Endothelial cell of umbilical vein (primary cell): ENCODE data around the gene WNT11. TPM values are rescaled to one million over a fixed set of nuclear protein-coding genes. Genes with fewer than 3 reads are reported as not detected.

Experiments
- BruUV-seq: library from RNA; stranded (reverse); fragments of 400-500 nt; replicated peaks from 2 replicates; lab custom pipeline; 2021; lab: Mats Ljungman, UMichigan
- CTCF ChIA-PET: fragments of 300-600, 350-600 bp; sonication (Branson Sonifier 250); formaldehyde crosslinking; loops from one replicate; lab custom pipeline; 2021; ENCODE audit warnings: antibody characterized with exemption, inconsistent platforms; lab: Charles Lee
- POLR2A ChIA-PET: fragments of 300-600, 350-600 bp; sonication (Branson Sonifier 250); formaldehyde crosslinking; loops from one replicate; lab custom pipeline; 2021; ENCODE audit warnings: antibody characterized with exemption, inconsistent platforms; lab: Charles Lee
- DNase-seq: peaks from one replicate; pipeline ENCODE4 v3.0.0-alpha.2; 2011; ENCODE audit warnings: low read depth, low spot score
- FAIRE-seq: peaks from 2 replicates; lab custom pipeline; 2011; peaks lifted over from hg19 to GRCh38; lab: Jason Lieb, UNC
- H2AFZ ChIP-seq: 2 replicates; pipeline ENCODE4 v1.6.0; 2012; ENCODE audit warnings: low read depth, low read length, control low read depth, inconsistent platforms
- H3K27ac ChIP-seq: 2 replicates; pipeline ENCODE4 v1.5.1; 2011; ENCODE audit warnings: low read depth, mild to moderate bottlenecking, control low read depth, low read length, moderate library complexity; ENCODE audit not compliant: insufficient read depth
- H3K27me3 ChIP-seq, 2 experiments: 2 replicates each; pipeline versions ENCODE4 v1.6.0 to v1.6.1; 2011; ENCODE audit warnings: low read length in 2 of 2, mixed read lengths in 1 of 2; ENCODE audit not compliant: control insufficient read depth in 2 of 2, insufficient read depth in 2 of 2
- H3K36me3 ChIP-seq, 2 experiments: 2 replicates in 1 of 2; 3 replicates in 1 of 2; pipeline ENCODE4 v1.5.1; 2011; ENCODE audit warnings: low read length in 2 of 2, mild to moderate bottlenecking in 1 of 2, moderate library complexity in 1 of 2; ENCODE audit not compliant: control insufficient read depth in 2 of 2, insufficient read depth in 2 of 2; ENCODE audit errors: extremely low read depth in 1 of 2
- H3K4me1 ChIP-seq: 3 replicates; pipeline ENCODE4 v1.5.1; 2011; ENCODE audit warnings: mild to moderate bottlenecking, low read length; ENCODE audit not compliant: control insufficient read depth, insufficient read depth; ENCODE audit errors: extremely low read depth
- H3K4me2 ChIP-seq: 2 replicates; pipeline ENCODE4 v1.6.1; 2011; ENCODE audit warnings: low read length, control low read depth, mixed read lengths; ENCODE audit not compliant: insufficient read depth
- H3K4me3 ChIP-seq, 3 experiments: fragments of 200-600 bp in 1 of 3; sonication (generic), shearing (Covaris generic) in 1 of 3; replicated peaks in 1 of 3; 2 replicates each; pipeline ENCODE4 v1.5.1; 2011 to 2016; ENCODE audit warnings: control low read depth in 3 of 3, low read length in 3 of 3, mild to moderate bottlenecking in 2 of 3, inconsistent platforms in 1 of 3, low read depth in 1 of 3, moderate library complexity in 1 of 3; ENCODE audit not compliant: insufficient read depth in 1 of 3
- H3K79me2 ChIP-seq: 2 replicates; pipeline ENCODE4 v1.6.0; 2012; ENCODE audit warnings: low read length, inconsistent platforms; ENCODE audit not compliant: control insufficient read depth, insufficient read depth
- H3K9ac ChIP-seq: replicated peaks from 2 replicates; pipeline ENCODE3; 2011; ENCODE audit warnings: low read length, control low read depth; ENCODE audit not compliant: insufficient read depth; ENCODE audit errors: extremely low read depth
- H3K9me1 ChIP-seq: replicated peaks from 3 replicates; pipeline ENCODE4 v1.6.0; 2011; ENCODE audit warnings: mild to moderate bottlenecking, low read length; ENCODE audit not compliant: control insufficient read depth, insufficient read depth; ENCODE audit errors: extremely low read depth
- H3K9me3 ChIP-seq: replicated peaks from 2 replicates; pipeline ENCODE4 v1.5.1; 2012; ENCODE audit warnings: low read length, inconsistent platforms; ENCODE audit not compliant: control insufficient read depth, insufficient read depth
- H4K20me1 ChIP-seq: replicated peaks from 2 replicates; pipeline ENCODE3; 2011; ENCODE audit warnings: mild to moderate bottlenecking, low read length; ENCODE audit not compliant: control insufficient read depth, insufficient read depth; ENCODE audit errors: extremely low read depth
- EZH2 ChIP-seq: IDR thresholded peaks from 2 replicates; pipeline ENCODE4 v1.6.1; 2012; ENCODE audit warnings: borderline replicate concordance, low read depth, mild to moderate bottlenecking, moderate library complexity, low read length, inconsistent platforms; ENCODE audit not compliant: severe bottlenecking
- FOS ChIP-seq: IDR thresholded peaks from 2 replicates; pipeline ENCODE4 v1.6.1; 2011; ENCODE audit warnings: mild to moderate bottlenecking, low read length, moderate library complexity, borderline replicate concordance; ENCODE audit not compliant: insufficient read depth
- GATA2 ChIP-seq: IDR thresholded peaks from 2 replicates; pipeline ENCODE4 v1.7.0; 2011; ENCODE audit warnings: low read depth, mild to moderate bottlenecking, moderate library complexity, mixed read lengths, low read length; ENCODE audit not compliant: insufficient read length, insufficient read depth
- JUN ChIP-seq: IDR thresholded peaks from 2 replicates; pipeline ENCODE4 v1.6.1; 2011; ENCODE audit warnings: borderline replicate concordance, low read depth; ENCODE audit not compliant: insufficient read length, insufficient read depth
- MYC ChIP-seq: IDR thresholded peaks from one replicate; pipeline ENCODE4 v1.6.1; 2011; ENCODE audit warnings: mild to moderate bottlenecking, low read depth, low read length
- POLR2A ChIP-seq: IDR thresholded peaks from 2 replicates; pipeline ENCODE4 v1.6.1; 2012; ENCODE audit warnings: low read depth, mild to moderate bottlenecking, control low read depth, low read length
- POLR2AphosphoS5 ChIP-seq: IDR thresholded peaks from 2 replicates; pipeline ENCODE4 v1.6.1; 2012; ENCODE audit warnings: low read depth, mild to moderate bottlenecking, control low read depth, low read length, moderate library complexity; ENCODE audit not compliant: insufficient read depth
- dilution Hi-C: fragments of 300-500 bp; cut with MboI; formaldehyde crosslinking; loops from one replicate; pipeline ENCODE4 v1.15.0; 2019; ENCODE audit warnings: low sequenced_read_pairs; ENCODE audit not compliant: extremely low pct_ligation_motif_present
- intact Hi-C: fragments of 100-400 bp; cut with micrococcal nuclease; formaldehyde crosslinking; loops from one replicate; pipeline ENCODE4 v1.10.0; 2022
- polyA plus RNA-seq, 4 experiments: library from polyadenylated mRNA; depleted of rRNA in 3 of 4; stranded (reverse) in 3 of 4; unstranded in 1 of 4; fragments of >200 nt; gene quantifications; 2 replicates each; pipeline versions ENCODE4 v1.2.1 to v1.2.3, GENCODE V29; 2011 to 2012; ENCODE audit warnings: missing spikeins in 1 of 4
- total RNA-seq: library from RNA; stranded (reverse); gene quantifications from 2 replicates; pipeline ENCODE4 v1.2.3, GENCODE V29; 2021
- TF ChIP-seq, protein P1 (sequence below): IDR thresholded peaks from 2 replicates; pipeline ENCODE4 v1.6.1; 2011; ENCODE audit not compliant: insufficient read depth, insufficient read length
- TF ChIP-seq, protein P2 (sequence below), 2 donors: IDR thresholded peaks; 1 replicate in 1 of 2; 2 replicates in 1 of 2; pipeline ENCODE4 v1.5.1; 2011; ENCODE audit warnings: low read length in 2 of 2, mild to moderate bottlenecking in 2 of 2, moderate library complexity in 2 of 2, control low read depth in 1 of 2, inconsistent platforms in 1 of 2, low read depth in 1 of 2; ENCODE audit not compliant: insufficient read depth in 1 of 2; ENCODE audit errors: extremely low read depth in 1 of 2

WNT11 gene
- total and polyA plus RNA-seq, 2 donors (not counting 3 experiments of a cell fraction or from before 2014, with no cell fraction given): not detected

DNA sequence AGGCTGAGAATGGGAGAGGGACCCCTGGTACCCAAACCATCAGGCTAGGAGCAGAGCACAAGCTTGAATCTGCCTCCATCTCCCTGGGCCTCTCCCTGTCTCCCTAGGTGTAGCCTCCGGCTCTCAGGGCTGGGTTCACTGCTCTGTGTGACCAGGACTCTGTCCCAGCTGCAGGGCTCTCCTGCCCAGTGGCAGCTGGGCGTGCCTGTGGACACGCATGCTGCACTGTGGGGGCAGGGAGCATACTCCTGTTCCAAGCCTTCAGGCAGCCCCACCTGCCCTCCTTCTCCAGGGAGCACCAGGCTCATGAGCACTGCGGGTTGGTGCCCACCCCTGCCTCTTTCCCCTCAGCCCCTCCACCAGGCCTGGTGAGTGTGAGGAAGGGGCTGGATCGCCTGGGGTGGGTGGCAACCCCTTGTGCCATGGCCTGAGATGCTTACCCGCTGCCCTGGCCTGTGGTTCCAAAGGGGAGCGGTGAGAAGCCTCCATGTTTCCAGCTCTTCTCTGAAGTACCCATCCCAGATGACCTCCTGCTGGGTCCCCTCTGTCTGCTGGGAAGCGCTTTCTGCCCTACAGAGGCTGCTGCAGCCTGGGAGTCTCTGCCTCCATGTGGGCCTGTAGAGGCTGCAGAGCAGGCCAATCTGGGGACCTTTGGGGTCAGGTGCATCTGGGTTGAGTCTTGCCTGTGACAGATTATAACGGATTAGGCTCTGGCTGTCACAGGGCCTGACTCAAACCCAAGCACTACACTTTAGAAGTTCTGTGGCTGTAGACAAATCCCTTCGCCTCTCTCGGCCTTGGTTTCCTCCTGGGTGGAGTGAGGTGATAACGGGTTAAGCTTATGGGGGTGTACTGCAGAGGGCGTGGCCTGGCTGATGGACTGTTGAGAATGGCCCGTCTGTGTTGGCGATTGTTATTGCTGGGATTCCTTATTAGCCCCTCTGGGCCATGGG lies 43.7 kb downstream of the WNT11 start:
- CTCF ChIA-PET: interaction anchor here (1.4 kb wide), 1 partner anchor 10 kb away, joined by 3 read pairs; no protein-coding TSS in a partner anchor
- no peaks in the 10 kb centered on the region for H3K27me3 ChIP-seq
- POLR2A ChIA-PET: no interaction called here

More for the DNA sequence above, 43.7 kb downstream of the WNT11 start:
- Histone ChIP-seq H3K9me3 (no peaks in the 10 kb centered on the region), H3K79me2 (no peaks in the 10 kb centered on the region), H3K9me1 (no peaks in the 10 kb centered on the region), H3K36me3 (no peaks in the 10 kb centered on the region), H3K4me1 (no peaks in the 10 kb centered on the region), H4K20me1 (no peaks in the 10 kb centered on the region), H3K4me3 (no peak overlapping the region), H3K4me2 (no peak overlapping the region), H3K27ac (no peak overlapping the region), H2AFZ (no peak overlapping the region), H3K9ac (no peak overlapping the region)
- DNase-seq (no peak), FAIRE-seq (no peak)
- TF ChIP-seq, protein P1, sequence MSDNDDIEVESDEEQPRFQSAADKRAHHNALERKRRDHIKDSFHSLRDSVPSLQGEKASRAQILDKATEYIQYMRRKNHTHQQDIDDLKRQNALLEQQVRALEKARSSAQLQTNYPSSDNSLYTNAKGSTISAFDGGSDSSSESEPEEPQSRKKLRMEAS: no peak
- TF ChIP-seq POLR2A (no peak), POLR2AphosphoS5 (no peak), MYC (no peak), JUN (no peak), FOS (no peak), EZH2 (no peak), GATA2 (no peak)
- TF ChIP-seq, protein P2, sequence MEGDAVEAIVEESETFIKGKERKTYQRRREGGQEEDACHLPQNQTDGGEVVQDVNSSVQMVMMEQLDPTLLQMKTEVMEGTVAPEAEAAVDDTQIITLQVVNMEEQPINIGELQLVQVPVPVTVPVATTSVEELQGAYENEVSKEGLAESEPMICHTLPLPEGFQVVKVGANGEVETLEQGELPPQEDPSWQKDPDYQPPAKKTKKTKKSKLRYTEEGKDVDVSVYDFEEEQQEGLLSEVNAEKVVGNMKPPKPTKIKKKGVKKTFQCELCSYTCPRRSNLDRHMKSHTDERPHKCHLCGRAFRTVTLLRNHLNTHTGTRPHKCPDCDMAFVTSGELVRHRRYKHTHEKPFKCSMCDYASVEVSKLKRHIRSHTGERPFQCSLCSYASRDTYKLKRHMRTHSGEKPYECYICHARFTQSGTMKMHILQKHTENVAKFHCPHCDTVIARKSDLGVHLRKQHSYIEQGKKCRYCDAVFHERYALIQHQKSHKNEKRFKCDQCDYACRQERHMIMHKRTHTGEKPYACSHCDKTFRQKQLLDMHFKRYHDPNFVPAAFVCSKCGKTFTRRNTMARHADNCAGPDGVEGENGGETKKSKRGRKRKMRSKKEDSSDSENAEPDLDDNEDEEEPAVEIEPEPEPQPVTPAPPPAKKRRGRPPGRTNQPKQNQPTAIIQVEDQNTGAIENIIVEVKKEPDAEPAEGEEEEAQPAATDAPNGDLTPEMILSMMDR (IDR thresholded peaks at IDR 0.05; ENCODE audit: extremely low read depth in 1 of 2, insufficient read depth in 1 of 2, low read depth in 1 of 2, low read length in 2 of 2): no peak
- intact Hi-C loops: no loop called here
- BruUV-seq: no TSS peak
- dilution Hi-C loops: no loop called here
